HG03457 (cell line): ENCODE measurements around the gene PINK1.

ENCODE experiments used
- ATAC-seq: cut with Tn5 transposase; IDR thresholded peaks from one replicate; pipeline ENCODE4 v1.9.1; 2021; ENCODE audit warnings: moderate number of reproducible peaks; ENCODE audit not compliant: unreplicated experiment

Gene PINK1

DNA sequence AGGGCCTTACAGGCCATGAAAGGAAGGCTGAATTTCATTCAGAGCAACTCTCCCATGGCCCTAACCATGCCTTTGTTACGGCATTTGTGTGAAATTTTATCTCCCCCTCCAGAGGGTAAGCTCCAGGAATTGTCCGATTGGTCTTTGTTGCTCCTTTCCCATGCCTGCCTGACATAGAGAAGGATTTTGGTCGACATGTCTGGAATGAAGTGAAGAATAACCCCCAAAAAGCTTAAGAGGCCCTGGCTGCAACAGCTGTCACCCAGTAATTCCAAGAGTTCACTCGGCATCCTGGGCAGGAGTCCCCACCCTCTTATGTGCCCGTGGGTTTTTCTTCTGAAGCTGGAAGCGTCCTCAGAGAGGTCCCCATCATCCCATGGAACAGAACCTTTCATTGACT is 23.7 kb upstream of the PINK1 start:
- ATAC-seq: no peak

DNA sequence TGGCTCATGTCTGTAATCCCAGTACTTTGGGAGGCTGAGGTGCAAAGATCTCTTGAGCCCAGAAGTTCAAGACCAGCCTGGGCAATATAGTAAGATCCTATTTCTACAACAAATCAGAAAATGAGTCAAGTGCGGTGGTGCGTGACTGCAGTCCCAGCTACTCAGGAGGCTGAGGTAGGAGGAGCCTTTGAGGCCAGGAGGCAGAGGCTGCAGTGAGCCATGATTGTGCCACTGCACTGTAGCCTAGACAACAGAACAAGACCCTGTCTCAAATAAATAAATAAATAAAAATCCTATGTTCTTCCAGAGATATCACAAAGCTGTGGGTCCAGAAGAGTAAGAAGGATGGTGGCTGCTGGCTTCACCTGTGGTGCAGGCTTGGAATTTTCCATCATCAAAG is 22.3 kb upstream of the PINK1 start:
- ATAC-seq: no peak

DNA sequence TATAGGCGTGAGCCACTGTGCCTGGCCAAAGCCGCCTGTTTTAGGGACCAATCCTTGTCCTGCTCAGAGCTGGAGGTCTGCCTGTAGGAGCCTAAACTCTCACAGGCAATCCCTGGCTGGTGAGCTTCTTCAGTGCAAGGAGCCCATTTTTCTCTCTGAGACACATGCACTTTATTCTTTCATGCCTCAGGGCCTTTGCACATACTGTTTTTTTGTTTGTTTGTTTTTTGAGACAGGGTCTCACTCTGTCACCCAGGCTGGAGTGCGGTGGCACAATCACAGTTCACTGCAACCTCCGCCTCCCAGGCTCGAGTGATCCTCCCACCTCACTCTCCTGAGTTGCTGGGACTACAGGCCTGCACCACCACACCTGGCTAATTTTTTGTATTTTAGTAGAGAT is 21.6 kb upstream of the PINK1 start:
- no peak for ATAC-seq

DNA sequence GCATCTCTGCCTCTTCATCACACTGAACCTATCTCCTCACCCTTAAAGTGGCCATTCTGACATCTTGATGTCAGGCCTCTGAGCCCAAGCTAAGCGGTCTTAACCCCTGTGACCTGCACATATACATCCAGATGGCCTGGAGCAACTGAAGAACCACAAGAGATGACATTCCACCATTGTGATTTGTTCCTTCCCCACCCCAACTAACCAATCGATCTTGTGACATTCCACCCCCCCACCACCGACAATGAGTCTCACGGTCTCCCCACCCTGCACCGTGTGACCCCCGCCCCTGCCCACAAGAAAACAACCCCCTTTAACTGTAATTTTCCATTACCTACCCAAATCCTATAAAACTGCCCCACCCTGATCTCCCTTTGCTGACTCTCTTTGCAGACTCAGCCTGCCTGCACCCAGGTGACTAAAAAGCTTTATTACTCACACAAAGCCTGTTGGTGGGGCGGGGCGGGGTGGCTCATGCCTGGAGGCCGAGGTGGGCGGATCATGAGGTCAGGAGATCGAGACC is 21.0 kb upstream of the PINK1 start:
- no peak for ATAC-seq

DNA sequence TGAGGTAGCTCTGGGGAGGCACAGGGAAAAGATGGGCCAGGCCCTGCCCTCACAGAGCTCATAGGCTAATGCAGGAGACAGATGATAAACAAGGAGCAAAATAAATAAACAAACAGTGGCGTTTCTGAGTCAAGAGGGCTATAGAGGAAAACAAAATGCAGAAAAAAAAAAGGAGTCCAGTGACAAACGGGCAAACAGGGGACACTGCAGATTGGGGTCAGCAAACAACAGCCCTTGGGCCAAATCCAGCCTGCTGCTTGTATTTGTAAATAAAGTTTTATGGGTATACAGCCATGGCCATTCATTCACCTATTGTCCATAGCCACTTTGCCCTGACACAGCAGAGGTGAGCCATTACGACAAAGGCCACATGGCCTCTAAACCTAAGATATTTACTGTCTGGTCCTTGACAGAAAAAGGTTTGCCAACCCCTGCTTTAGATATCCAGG is 19.1 kb upstream of the PINK1 start:
- no peak for ATAC-seq

DNA sequence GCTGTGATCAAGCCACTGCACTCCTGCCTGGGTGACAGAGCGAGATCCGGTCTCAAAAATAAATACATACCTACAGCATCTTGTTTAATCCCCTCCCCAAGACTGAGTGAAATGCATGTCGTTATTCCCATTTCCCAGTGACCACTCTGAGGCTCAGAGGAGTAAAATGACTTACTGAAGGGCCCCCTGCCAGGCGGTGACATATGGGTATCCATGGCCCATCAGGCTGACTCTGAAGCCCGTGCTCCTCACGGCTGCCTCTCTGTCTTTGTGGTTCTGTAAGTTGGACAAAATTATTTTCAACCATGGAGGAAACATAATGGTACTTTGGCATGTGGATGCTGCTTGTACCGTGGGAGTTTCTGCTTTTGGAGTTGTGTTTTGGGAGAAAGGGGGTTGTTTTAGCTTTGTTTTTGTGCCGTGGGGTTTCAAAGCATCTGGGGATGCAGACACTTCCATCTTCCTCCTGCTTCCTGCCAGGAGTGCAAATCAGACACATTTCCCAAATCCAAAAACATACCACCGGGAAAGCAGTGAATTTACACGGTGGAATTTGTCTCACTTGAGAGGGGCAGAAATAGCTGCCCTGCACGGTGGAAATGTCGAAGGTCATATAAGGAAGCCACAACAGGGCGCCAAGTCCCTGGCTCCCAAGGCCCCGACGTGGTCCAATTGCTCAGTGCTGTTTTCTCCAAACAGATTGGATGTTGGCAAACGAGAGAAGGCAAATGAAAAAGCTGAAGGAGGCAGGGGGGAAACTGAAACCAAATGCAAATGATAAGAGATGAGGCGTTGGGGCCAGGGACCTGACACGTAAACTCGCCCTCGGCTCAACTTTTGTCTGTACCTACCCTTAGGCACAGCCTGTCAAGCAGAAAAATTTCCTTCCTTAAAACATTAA is 17.1 kb upstream of the PINK1 start:
- ATAC-seq: no peak

DNA sequence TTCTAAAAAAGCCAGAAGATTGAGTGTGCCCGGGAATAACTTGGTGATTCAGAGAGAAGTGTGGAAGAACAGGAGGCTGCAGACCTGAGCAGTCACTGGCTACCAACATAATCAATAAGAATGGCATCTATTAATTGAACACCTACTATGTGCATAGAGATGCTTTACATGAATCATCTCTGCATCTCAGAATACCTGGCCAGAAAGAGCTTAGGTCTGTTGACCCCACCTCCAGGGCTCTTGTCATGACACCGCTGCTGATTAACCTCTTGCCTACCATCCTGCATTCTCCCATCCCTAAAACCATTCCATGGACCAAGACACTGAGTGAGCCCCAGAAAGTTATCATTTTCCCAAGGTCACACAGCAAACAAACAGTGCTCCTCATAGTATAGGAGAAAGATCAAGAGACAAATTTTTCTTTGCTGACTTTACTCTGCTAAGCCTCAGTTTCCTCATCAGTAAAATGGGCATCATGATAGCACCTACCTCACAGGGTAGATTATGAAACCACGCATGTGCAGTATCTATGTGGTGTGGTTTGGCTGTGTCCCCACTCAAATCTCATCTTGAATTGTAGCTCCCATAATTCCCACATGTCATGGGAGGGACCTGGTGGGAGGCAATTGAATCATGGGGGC is 16.3 kb upstream of the PINK1 start:
- ATAC-seq: no peak

DNA sequence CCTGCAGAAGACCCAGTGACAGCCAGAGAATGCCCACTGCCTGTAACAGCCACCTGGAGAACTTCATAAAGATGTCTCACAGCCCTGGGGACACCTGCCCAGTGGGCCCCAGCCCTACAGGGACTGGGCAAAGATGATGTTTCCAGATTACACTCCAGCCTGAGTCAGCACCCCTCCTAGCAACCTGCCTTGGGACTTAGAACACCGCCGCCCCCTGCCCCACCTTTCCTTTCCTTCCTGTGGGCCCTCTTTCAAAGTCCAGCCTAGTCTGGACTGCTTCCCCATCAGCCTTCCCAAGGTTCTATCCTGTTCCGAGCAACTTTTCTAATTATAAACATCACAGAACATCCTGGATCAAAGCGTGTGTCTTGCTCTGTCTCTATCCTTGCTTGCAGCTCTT is 14.7 kb upstream of the PINK1 start:
- no peak for ATAC-seq

DNA sequence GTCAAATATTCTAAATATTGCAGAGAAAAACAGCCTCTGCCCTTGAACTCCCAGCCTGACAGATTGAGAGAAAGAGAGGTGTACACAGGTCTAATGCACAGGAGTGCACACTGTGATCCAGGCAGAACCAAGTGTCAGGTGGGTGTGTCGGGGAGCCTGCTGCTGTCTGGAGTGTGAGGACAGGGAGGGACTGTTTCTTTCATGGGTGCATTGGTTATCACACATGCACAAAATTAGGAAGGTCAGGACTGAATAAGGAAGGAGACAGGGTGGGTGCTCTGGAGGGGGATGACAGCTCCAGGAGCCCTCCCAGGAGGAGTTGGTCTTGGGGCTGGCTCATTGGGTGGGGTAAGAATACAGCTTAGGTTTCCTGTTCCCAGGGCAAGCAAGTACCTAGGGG is 13.3 kb upstream of the PINK1 start:
- ATAC-seq: no peak

DNA sequence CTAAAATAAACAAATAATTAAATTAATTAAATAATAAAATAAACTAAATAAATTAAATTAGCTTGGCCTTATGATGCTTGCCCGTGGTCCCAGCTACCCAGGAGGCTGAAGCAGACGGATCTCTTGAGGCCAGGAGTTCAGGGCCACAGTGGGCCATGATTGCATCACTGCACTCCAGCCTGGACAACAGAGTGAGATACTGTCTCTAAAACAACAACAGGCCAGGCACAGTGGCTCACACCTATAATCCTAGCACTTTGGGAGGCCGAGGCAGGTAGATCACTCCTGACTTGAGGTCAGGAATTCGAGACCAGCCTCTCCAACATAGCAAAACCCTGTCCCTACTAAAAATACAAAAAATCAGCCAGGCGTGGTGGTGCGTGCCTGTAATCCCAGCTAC is 12.2 kb upstream of the PINK1 start:
- ATAC-seq: no peak

DNA sequence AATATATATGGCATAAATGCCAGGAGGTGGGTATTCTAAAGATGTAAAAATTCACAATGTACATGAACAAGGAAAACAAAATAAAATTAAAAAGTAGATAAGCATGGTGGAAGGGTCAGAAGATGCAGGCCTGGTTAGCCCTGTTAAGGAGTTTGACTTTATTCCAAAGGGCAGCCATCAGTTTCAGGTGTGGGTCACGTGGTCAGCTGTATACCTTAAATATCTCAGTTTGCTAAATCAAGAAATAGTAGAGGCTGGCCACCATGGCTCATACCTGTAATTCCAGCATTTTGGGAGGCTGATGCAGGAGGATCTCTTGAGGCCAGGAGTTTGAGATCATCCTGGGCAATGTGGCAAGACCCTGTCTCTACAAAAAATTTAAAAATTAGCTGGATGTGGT is 8.5 kb upstream of the PINK1 start:
- no peak for ATAC-seq

DNA sequence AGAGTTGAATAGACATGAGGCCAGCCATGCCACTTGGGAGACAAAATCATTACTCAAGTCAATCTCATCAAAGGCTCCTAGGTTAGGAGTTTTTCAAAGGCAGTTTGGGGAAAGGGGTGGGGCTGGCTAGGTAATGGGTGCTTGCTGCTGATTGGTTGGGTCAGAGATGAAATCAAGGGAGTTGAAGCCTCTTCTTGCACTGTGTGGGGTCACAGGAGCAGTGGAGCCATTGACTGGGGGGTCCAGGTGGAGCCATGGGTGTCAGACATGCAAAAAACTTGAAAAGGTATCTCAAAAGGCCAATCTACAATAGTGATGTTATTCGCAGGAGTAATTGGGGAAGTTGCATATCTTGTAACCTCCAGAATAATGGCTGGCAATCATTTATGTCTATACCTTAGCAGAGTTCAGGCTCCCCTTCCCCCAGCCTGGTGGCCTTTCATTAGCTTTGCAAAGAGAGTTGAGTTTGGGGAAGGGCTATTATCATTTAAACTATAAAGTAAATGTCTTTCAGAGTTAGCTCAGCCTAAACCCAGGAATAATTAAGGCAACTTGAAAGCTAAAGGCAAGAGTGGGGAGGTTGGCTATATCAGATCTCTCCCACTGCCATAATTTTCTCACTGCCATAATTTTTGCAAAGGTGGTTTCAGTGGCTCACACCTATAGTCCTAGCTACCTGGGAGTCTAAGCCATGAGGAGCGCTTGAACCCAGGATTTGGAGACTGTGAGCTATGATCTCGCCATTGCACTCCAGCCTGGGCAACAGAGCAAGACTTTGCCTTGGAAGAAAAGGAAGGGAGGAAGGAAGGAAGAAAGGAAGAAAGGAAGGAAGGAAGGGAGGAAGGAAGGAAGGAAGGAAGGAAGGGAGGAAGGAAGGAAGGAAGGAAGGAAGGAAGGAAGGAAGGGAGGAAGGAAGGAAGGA is 7.8 kb upstream of the PINK1 start:
- ATAC-seq: no peak

DNA sequence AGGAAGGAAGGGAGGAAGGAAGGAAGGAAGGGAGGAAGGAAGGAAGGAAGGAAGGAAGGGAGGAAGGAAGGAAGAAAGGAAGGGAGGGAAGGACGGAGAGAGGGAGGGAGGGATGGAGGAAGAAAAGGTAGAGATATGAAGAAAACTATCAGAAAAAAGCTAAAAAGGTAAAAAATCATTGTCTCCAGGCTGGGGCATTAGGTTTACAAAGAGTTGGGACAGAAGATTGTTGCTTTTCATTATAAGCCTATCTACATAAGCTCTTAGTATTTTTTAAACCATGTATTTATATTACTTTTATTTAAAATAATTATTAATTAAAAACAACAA is 7.2 kb upstream of the PINK1 start:
- no peak for ATAC-seq

DNA sequence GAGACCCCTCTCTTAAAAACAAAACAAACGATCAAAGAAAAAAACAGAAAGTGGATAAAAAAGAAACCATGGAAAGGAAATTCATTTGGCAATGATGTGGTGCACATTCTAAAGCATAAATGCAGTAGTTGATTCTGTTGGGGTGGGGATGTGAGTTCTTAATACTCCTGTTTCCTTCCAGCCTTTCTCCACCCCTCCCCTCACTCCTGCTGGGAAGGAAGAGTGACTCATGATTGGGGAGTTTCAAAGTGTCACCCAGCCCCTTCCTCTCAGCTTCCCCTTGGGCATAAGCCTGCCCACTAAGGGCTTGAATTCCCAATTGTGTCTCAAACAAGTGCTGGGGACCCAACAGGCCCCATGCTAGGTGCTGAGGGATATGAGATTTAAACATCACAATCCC is 6.7 kb upstream of the PINK1 start:
- no peak for ATAC-seq

DNA sequence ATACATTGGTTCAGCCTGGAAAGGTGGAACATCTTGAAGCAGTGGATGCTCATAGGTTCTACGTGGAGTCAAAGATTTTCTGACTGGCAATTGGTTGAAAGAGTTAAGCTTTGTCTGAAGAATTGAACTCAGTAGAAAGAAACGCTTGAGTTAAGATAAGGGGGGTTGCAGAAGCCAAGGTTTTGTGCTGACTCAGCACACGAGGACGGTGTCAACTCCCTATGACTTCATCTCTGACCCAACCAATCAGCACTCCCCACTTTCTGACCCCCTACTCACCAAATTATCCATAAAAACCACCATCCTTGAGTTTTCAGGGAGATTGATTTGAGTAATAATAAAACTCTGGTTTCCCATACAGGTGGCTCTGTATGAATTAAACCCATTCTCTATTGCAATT is 2.5 kb upstream of the PINK1 start:
- ATAC-seq: no peak

DNA sequence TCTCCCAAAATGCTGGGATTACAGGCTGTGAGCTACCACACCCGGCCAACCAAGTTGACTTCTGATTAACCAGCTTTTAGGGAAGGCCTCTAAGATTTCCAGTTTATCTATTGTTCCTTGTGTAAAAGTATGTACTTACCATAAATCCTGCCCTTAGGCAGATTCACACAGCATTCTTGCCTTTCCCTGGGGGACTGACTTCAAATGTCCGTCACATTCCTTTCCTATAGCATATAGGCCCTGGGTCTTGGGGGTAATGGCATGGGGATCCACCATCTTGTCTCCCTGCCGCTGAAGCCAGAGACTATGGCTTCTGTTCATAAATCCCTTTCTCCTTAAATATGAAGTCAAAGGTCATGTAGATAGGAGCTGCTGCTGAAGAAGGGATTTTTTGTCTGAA is 872 bp upstream of the PINK1 start:
- no peak for ATAC-seq

DNA sequence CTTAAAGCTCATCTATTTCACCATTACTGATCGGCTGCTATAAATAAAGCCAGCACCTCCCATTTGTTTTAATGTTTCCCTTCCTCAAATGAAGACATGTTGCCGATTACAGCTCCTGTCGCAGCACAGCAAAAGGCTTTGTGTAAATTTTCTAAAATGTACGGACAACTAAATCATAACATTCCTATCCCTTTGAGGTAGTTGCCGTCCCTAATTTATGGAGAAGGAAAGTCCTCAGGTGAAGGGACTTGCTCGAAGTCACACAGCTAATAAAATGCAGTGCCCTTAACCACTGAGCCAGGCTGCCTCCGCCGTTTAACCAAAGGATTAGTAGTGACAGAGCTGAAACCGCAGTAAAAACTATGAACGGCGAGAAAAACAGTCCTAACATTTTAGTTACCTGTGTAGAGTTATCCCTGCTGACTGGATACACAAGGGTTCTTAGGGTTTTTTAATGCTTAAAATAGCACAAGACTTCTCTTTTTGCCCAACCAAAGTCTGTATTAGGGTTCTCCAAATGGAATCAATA is 871 bp downstream of the PINK1 start:
- ATAC-seq: no peak

DNA sequence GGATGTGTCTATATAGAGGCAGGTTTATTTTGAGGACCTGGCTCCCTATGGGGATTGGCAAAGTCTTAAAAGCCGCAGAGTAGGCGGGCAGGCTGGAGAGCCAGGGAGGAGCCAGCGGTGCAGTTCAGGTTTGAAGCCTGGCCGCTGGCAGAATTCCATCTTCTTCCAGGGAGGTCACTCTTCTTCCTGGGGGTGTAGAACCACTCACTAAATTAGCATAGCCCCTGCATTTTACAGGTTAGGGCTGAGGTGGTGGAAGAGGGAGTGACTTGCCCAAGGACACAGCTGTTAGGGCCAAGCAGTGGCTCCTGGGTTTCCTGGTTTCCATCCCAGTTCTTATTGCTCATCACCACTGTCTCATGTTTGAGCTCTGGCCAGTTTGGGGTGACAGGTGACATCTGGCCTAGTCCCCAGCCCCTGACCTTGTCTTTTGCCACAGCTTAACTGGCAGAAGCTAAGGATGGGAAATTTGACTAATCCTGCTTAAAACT is 1.4 kb downstream of the PINK1 start:
- no peak for ATAC-seq

DNA sequence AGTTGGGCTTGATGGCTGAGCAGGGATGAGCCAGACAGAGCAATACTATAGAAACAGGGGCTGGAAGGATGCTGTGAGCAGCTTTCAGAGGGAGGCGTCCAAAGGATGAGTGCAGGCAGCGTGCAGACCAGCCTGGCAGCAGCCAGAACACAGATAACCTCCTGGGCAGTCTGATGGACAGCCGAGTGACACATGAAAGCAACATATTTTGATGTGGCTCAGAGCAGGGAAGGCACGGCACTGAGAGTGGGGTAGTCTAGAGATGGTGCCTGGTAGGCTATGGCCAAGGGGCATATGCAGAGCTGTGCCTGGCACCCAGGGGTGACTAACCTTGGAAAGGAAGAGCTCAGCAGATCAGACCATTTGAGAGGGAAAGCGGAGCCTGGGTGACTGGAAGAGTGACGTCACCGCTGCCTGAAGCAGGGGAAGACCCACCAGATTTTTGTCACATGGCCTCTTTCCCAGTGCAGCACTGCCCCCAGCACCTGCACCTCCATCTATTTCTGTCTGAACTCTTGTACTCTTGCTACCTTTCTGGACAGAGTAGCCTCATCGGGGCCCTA is 3.6 kb downstream of the PINK1 start:
- ATAC-seq: no peak

DNA sequence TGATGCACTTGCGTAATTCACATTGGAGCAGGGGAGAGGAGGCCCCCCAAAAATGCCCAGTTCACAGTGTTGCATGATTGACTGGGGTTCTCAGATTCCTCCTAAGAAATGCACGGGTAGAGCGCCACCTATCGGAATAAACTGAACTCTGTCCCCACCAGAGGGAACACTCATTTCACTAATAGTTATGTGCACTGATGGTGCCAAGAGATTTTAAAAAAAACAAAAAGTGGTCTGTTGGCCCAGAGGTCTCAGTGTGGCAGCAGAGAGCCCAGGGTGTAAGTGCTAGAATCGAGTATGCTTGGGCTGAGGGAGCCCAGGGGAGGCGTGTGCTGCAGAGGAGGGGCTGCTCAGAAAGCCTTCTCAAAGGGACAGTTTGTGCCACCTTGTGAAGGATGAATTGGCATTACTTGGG is 6.9 kb downstream of the PINK1 start:
- ATAC-seq: no peak

DNA sequence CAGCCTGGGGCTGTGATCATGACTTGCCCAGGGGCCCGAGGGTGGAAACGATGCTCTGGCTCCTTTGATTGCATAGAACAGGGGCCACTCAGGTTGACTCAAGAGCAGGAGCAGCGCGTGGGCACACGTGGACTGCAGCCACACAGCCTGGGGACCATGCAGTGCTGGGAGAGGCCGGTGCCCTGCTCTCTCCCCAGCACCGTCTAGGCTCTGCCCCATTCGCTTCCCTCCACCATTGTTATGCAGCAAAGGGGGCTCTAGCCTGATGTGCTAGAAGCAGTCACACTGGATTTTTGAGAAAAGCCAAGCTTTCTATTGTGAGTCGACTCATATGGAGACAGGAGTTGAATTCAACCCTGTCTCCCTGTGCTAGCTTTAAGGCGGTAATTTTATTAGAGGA is 8.7 kb downstream of the PINK1 start:
- no peak for ATAC-seq
